ENCODE measurements around the gene PAM16.
"Not testable (repeated sequence)": the region's sequence is repeated elsewhere in the genome, so short reads cannot be mapped to it uniquely, and the experiment has no call there.

Gene PAM16

GRCh38 chr16:4337540-4338088 lies 13.5 kb downstream of the PAM16 start:
- Histone ChIP-seq H3K4me3 (ENCODE audit: low read depth, low read length) (no peak overlapping the region), H3K36me3 (peaks cover 54% of the 10 kb centered on the region), H3K27ac (no peak overlapping the region), H3K9me3 (ENCODE audit: severe bottlenecking) (no peaks in the 10 kb centered on the region), H3K27me3 (ENCODE audit: insufficient read depth, low read depth, severe bottlenecking) (no peaks in the 10 kb centered on the region)
- TF ChIP-seq CTCF (IDR thresholded peaks at IDR 0.05; ENCODE audit: low read depth, low read length): no peak
- no peak for DNase-seq

GRCh38 chr16:4336701-4337539 lies 14.2 kb downstream of the PAM16 start:
- TF ChIP-seq CTCF (IDR thresholded peaks at IDR 0.05; ENCODE audit: low read depth, low read length): no peak
- no peaks in the 10 kb centered on the region for H3K9me3 ChIP-seq (ENCODE audit: severe bottlenecking)
- H3K36me3 ChIP-seq: peaks cover 59% of the 10 kb centered on the region
- DNase-seq: no peak
- H3K4me3 ChIP-seq (ENCODE audit: low read depth, low read length): no peak overlapping the region
- no peaks in the 10 kb centered on the region for H3K27me3 ChIP-seq (ENCODE audit: insufficient read depth, low read depth, severe bottlenecking)
- no peak overlapping the region for H3K27ac ChIP-seq

- H3K36me3 ChIP-seq: peaks cover 58% of the 10 kb centered on the region
- H3K9me3 ChIP-seq (ENCODE audit: severe bottlenecking): no peaks in the 10 kb centered on the region
- H3K27me3 ChIP-seq (ENCODE audit: insufficient read depth, low read depth, severe bottlenecking): no peaks in the 10 kb centered on the region
- TF ChIP-seq CTCF (IDR thresholded peaks at IDR 0.05; ENCODE audit: low read depth, low read length): no peak
- no peak overlapping the region for H3K4me3 ChIP-seq (ENCODE audit: low read depth, low read length)
- no peak for DNase-seq
- no peak overlapping the region for H3K27ac ChIP-seq
These were observed 16.2 kb downstream of the PAM16 start for GRCh38 chr16:4334724-4335495.

GRCh38 chr16:4333714-4334113 lies 17.4 kb downstream of the PAM16 start:
- H3K27ac ChIP-seq; H3K9me3 ChIP-seq (ENCODE audit: severe bottlenecking); H3K27me3 ChIP-seq (ENCODE audit: insufficient read depth, low read depth, severe bottlenecking); DNase-seq; H3K4me3 ChIP-seq (ENCODE audit: low read depth, low read length): not testable (repeated sequence)
- peaks cover 48% of the 10 kb centered on the region for H3K36me3 ChIP-seq

- Histone ChIP-seq H3K27ac (no peak overlapping the region), H3K36me3 (peaks cover 43% of the 10 kb centered on the region), H3K9me3 (ENCODE audit: severe bottlenecking) (no peaks in the 10 kb centered on the region), H3K27me3 (ENCODE audit: insufficient read depth, low read depth, severe bottlenecking) (no peaks in the 10 kb centered on the region), H3K4me3 (ENCODE audit: low read depth, low read length) (no peak overlapping the region)
- no peak for TF ChIP-seq CTCF (IDR thresholded peaks at IDR 0.05; ENCODE audit: low read depth, low read length)
- no peak for DNase-seq
These were observed 17.8 kb downstream of the PAM16 start for GRCh38 chr16:4333308-4333638.

GRCh38 chr16:4332623-4333307 lies 18.4 kb downstream of the PAM16 start:
- no peak for DNase-seq
- Histone ChIP-seq H3K36me3 (peaks cover 38% of the 10 kb centered on the region), H3K9me3 (ENCODE audit: severe bottlenecking) (no peaks in the 10 kb centered on the region), H3K27me3 (ENCODE audit: insufficient read depth, low read depth, severe bottlenecking) (no peaks in the 10 kb centered on the region), H3K4me3 (ENCODE audit: low read depth, low read length) (no peak overlapping the region), H3K27ac (no peak overlapping the region)
- TF ChIP-seq CTCF (IDR thresholded peaks at IDR 0.05; ENCODE audit: low read depth, low read length): no peak

Measured in WERI-Rb-1 (cell line).